Dermis blood vessel endothelial cell (primary cell): ENCODE measurements around the gene TRDN. TPM values are rescaled to one million over a fixed set of nuclear protein-coding genes. Genes with fewer than 3 reads are reported as not detected.
A peak's percentile ranks its signal among the peaks of the same experiment; 100 is the strongest.
"Not testable (repeated sequence)": the region's sequence is repeated elsewhere in the genome, so short reads cannot be mapped to it uniquely, and the experiment has no call there.

Source experiments
- DNase-seq: peaks from one replicate; pipeline ENCODE4 v3.0.0; 2010
- total RNA-seq: library from RNA; depleted of rRNA; stranded (reverse); fragments of >200 nt; gene quantifications from 2 replicates; pipeline ENCODE4 v1.2.3, GENCODE V29; 2014

TRDN gene
- total RNA-seq, 1 donor from 2014 or later = not detected

- no peak for DNase-seq
Observed at GRCh38 chr6:123393331-123393730, 243.4 kb downstream of the TRDN start.

DNA sequence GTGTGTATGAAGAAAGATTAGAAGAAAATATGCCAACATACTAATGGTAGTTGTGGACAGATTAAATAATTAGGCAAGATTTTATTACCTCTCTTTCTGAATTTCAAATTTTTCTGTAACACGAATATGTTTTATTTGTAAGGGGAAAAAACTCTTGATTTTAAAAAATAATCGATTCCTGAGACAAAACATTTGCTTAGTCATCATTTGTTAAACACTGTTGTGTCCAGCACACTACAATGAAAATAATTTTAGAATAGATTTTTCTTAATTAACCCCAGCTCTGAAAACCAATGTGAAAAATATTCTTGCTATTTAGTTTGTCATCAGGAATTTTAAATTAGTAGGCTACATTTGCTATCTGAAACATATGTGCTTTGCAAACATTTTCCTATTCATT lies 253.0 kb downstream of the TRDN start:
- no peak for DNase-seq

DNA sequence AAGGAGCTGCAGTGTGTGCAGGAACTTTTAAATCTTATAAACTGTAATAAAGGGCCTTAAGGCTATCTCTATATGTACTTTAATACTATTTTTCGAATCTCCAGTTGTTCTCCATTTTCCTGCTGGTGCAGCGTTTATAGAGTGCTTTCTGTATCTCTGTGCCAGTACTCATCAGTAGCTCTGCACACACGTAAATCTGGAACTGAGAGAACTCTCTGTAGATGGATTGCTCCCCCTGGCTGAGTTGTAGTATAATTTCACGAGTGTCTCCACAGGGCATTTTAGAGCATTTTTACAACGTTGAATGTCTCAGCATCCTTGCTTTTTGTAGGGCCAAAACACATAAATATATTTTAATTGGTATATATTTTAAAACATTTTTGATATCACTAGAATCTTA lies 256.5 kb downstream of the TRDN start:
- no peak for DNase-seq

- no peak for DNase-seq
Observed at GRCh38 chr6:123372737-123373136, 264.0 kb downstream of the TRDN start.

- DNase-seq = no peak
Observed at GRCh38 chr6:123363912-123364311, 272.8 kb downstream of the TRDN start.

DNA sequence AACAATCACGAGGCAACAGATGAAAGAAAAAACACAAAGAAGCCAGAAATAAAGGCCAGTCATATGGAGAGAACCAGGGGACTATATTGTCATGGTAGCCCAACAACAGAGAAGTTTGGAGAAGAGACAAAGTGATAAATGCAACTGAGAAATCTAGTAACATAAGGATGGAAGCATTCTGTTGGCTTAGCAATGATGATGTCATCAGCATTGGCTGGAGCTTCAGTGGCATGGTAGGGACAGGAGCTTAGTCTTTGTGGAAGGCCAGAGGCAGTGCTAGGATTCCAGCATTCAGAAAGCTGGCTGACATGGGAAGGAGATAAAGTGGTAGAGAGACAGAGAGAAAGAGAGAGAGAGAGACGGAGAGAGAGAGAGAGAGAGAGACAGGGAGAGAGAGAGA lies 276.4 kb downstream of the TRDN start:
- DNase-seq = no peak

DNA sequence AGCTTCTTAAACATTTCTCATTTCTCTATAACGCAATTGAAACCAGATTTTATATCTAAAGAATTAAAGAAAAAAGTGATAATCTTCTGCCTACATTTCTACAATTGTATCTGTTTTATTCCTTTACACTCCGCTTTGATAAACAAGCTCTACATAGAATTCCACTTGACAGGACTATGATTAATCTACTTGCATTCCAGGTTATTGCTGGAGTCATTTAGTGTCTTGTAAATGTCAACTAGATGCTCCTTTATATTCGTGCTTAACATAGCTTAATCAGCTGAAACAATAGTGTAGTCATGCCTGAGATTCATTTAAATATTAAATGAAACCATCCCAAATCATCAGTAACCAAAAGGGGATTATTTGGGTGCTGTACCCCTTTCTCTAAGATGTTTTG lies 284.0 kb downstream of the TRDN start:
- no peak for DNase-seq

GRCh38 chr6:123352279-123352678 lies 284.5 kb downstream of the TRDN start:
- DNase-seq = no peak

DNA sequence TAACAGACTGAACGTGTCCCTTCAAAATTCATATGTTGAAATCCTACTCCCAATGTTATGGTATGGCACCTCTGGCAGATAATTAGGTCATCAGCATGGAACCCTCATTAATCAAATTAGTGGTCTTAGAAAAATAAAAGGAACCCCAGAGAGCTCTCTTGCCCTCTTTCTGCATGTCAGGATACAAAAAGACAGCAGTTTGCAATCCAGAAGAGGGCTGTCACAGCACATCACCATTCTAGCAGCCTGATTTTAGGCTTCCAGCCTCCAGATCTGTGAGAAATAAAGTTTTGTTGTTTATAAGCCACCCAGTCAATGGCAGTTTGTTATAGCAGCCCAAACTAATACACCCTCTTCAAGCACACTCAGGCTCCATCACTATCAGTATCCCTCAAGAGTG lies 292.9 kb downstream of the TRDN start:
- no peak for DNase-seq

DNA sequence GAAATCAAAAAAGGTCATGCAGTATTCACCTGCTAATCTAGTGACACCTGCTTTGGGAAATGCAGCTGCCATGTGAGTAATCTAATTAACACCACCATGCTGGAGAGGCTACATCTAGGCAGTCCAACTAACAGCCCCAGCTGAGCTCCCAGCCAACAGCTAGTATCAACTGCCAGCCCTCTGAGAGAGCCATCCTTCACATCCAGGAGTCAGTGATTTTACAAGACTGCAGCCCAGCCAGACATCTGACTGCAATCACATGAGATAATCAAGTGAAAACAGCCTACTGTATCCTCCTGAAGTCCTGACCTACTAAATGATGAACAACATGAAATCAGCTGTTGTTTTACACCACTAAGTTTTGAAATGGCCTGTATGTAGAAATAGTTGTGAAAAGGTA lies 298.4 kb downstream of the TRDN start:
- no peak for DNase-seq

DNA sequence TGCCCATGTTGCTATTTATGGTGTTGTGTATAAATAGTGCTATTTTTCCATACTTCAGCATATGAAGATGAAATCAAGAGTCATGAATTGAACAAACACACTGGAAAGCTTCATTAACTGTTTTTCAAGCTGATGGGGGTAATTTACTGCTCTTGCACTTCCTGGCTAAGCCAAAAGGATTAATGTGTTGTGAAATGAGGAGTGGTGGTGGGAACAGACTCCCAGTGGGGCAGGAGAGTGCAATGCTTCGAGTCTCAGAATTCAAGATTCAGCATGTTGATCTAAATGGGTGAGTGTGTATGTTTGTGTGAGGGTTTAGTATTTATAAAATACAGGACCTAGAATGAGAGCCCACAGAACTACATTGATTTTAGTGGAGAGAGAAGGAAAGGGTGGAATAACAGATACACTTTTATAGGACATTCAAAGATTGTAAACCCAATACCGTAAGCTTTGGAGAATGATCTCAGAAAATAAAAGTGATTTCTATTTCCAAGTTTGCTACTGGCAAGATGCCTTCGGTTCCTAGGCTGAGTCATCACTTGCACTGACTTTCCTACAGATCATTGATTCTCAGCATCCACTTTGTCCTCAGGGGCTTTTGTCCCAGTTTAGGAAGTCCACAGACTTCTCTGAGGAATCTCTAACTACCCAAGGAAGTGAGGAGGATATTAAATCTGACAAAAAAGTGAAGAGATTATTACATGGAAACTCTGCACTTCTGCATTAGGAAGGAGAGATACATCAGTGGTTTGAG lies 303.6 kb downstream of the TRDN start:
- no peak for DNase-seq

- DNase-seq = no peak
Observed at GRCh38 chr6:123332070-123332469, 304.7 kb downstream of the TRDN start.

DNA sequence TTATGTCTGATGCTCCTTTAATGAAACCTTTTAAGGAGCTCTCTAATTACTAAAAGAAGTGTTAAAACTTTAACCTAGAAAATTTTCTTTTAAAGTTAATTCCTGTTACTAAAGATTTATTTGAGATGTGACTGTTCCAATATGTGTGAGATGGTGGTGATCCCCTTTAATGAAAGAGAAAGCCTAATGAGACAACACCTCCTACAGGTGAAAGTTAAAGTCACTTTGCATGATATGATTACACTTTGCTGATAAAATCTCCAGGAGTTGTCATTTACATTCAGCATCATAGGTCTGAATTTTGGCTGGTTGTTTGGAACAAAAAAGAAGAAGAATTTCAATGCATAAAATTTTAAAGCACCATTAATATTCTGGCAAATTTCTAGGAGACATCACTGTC lies 307.4 kb downstream of the TRDN start:
- DNase-seq = no peak

- DNase-seq = no peak
Observed at GRCh38 chr6:123323452-123324329, 313.1 kb downstream of the TRDN start.

DNA sequence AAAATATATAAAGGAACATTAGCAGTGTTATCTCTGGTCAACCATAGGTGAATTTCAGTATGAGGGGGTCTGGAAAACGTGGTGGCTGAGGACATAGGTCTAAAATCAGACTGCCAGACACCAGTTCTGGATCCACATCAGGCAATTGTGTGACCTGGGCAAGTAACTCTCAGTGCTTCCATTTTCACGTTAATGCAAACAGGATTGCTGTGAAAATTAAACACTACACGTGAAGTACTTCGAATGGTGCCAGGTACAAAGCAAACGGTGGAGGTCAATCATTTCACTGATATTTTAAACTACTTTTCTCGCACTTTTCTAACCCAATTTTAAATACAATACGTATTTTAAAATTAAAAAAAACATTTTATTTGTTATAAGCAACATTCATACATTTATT lies 315.7 kb downstream of the TRDN start:
- DNase-seq = no peak

DNA sequence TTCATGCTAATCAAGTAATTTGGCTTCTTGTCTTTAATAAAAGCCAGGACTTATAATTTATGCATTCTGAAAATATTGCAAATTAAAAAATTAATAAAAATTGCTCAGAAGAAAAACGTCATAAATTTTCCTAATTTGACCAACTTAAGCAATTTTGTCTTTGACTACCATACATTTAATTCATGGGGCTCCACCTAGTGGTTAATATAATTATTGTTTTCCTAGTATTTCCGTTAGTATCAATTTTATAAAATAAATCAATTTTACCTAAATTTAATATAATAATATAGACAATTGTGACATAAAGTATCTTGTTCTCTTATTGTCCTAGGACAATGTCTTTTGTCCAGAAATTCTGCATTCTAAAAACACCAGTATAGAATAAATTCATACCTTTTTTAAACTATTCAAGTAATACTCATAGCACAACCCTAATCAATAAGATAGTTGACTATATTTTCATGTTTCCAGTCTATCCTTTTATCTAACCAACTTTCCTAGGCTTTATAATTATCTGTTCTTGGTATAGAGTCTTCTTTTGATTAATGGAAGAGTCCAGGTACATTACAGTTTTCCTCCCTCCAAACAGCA lies 319.9 kb downstream of the TRDN start:
- peak; percentile 28 for DNase-seq

DNA sequence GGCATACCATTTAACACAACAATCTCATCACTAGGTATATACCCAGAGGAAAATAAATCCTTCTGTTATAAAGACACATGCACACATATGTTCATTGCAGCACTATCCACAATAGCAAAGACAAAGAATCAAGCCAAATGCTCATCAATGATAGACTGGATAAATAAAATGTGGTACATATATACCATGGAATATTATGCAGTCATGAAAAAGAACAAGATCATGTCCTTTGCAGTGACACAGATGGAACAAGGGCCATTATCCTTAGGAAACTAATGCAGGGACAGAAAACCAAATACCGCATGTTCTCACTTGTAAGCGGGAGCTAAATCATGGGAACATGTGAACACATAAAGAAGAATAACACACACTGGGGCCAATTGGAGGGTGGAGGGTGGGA lies 322.3 kb downstream of the TRDN start:
- not testable (repeated sequence) for DNase-seq

- no peak for DNase-seq
Observed at GRCh38 chr6:123309130-123309529, 327.6 kb downstream of the TRDN start.

DNA sequence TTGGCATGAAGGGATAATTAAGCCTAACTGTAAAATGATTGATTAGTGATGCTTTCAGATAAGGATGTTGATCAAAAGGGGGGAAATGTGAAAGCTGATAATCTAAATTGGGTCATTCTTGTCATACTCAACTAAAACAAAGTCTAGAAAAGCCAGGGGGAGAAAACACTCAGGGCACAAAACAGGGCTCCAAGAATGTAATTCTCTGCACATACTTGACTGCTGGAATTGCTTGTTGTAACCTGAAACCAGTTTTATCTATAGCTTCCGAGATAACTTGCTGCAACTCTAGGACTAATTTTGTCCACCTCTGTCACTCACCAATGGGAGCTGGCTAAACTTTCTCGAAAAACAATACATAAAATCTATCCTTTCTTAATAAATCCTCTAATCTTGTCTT lies 330.4 kb downstream of the TRDN start:
- no peak for DNase-seq

DNA sequence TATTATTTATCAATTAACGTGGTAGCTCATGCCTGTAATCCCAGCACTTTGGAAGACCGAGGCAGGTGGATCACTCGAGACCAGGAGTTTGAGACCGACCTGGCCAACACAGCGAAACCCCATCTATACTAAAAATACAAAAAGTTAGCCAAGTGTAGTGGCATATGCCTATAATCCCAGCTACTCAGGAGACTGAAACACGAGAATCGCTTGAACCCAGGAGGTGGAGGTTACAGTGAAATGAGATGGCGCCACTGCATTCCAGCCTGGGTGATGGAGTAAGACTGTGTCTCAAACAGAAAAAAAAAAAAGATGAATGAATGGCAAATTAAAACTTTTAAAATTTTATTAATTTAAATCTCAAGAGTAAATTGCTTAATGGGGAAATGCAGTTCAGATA lies 341.1 kb downstream of the TRDN start:
- no peak for DNase-seq

DNA sequence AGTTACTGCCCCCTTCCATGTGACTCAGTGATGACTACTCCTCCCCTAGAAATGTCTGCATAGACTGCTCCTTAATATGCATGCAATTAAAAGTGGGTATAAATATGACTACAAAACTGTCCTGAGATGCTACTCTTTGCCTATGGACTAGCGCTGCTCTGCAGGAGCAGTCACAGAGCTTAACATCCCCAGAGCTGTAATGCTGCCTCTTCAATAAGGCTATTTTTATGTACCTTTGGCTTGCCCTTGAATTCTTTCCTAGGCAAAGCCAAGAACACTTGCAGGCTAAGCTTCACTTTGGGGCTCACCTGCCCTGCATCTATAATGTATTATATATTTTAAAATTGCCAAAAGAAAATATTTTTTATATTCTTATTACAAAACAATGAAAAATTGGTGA lies 341.6 kb downstream of the TRDN start:
- no peak for DNase-seq

DNA sequence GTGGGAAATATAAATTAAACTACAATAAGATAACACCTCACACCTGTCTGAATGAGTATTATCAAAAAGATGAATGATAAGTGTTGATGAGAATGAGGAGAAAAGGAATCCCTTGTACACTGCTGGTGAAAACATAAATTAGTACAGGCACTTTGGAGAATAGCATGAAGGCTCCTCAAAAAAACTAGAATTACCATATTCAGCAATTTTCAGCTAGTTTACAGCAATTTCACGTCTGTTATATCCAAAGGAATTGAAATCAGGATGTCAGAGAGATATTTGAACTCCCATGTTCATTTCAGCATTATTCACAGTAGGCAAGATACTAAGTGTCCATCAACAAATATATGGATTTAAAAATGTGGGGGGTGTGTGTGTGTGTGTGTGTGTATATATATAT lies 348.1 kb downstream of the TRDN start:
- DNase-seq = no peak

DNA sequence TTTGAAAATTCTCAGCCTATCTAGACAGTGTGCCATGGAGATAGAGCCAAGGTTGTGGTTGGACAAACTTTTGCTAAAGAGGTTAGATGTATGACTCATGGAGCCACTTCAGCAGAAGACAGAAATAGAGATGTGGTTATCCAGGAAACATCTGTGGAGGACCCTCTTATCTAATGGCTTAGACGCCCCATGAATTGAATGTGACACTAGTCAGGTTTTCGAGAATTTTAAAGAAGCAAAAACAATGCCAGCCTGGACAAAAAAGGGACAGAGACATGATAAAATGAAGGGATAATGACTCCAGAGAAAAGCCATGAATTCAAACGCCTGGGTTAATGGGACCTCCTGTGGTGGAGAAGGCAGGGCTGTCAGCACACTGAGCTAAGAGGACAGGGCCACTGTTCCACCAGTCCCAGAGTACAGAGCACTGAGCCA lies 360.2 kb downstream of the TRDN start:
- no peak for DNase-seq

DNA sequence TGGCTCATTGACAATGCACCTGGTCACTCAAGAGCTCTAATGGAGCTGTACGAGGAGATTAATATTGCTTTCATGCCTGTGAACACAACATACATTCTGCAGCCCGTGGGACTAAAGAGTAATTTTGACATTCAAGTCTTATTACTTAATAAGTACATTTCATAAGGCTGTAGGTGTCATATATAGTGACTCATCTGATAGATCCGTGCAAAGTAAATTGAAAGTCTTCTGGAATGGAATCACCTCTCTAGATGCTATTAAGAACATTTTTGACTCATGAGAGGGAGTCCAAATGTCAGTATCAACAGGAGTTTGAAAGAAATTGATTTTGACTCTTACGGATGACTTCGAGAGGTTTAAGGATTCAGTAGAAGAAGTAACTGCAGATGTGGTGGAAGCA lies 372.8 kb downstream of the TRDN start:
- no peak for DNase-seq
